ENCODE data around the gene NSMCE3. TPM values are rescaled to one million over a fixed set of nuclear protein-coding genes. Genes with fewer than 3 reads are reported as not detected.

The NSMCE3 gene
- total RNA-seq, 4 donors from 2014 or later = 10.6 to 16.4 (median 13.9) TPM

- Histone ChIP-seq H3K36me3 (no peaks in the 10 kb centered on the region), H3K4me3 (no peak overlapping the region), H3K27me3 (no peaks in the 10 kb centered on the region), H3K27ac (no peak overlapping the region), H3K4me1 (peaks cover 0 to 28% (median 3%) of the 10 kb centered on the region in 3 donors), H3K9me3 (no peaks in the 10 kb centered on the region)
- 89 to 97% methylated on average over 5 of the region's 5 CpGs for WGBS, 2 donors (ENCODE audit: low coverage in 1 of 2)
- ATAC-seq = no peak
- TF ChIP-seq POLR2A (IDR thresholded peaks at IDR 0.05) = no peak
- no peak for TF ChIP-seq EP300 (IDR thresholded peaks at IDR 0.05)
- TF ChIP-seq POLR2AphosphoS5 (IDR thresholded peaks at IDR 0.05) = no peak
- no peak for TF ChIP-seq CTCF (IDR thresholded peaks at IDR 0.05)
Measured at GRCh38 chr15:29272219-29272618, 2.6 kb upstream of the NSMCE3 start.

GRCh38 chr15:29270976-29271375 is 1.4 kb upstream of the NSMCE3 start:
- Histone ChIP-seq H3K36me3 (no peaks in the 10 kb centered on the region), H3K4me1 (peaks cover 0 to 40% (median 5%) of the 10 kb centered on the region in 3 donors), H3K27ac (peak overlapping the region in 2 of 4 donors; percentile 91 to 94), H3K9me3 (no peaks in the 10 kb centered on the region), H3K27me3 (no peaks in the 10 kb centered on the region), H3K4me3 (no peak overlapping the region)
- TF ChIP-seq POLR2A (IDR thresholded peaks at IDR 0.05) = no peak
- no peak for TF ChIP-seq POLR2AphosphoS5 (IDR thresholded peaks at IDR 0.05)
- TF ChIP-seq EP300 (IDR thresholded peaks at IDR 0.05) = no peak
- no peak for TF ChIP-seq CTCF (IDR thresholded peaks at IDR 0.05)
- ATAC-seq = no peak

GRCh38 chr15:29270169-29270955 is 740 bp upstream of the NSMCE3 start:
- Histone ChIP-seq H3K4me3 (peak overlapping the region; percentile 89 to 93), H3K27ac (peak overlapping the region; percentile 91 to 98 (median 92)), H3K36me3 (no peaks in the 10 kb centered on the region), H3K9me3 (no peaks in the 10 kb centered on the region), H3K4me1 (peaks cover 0 to 40% (median 5%) of the 10 kb centered on the region in 3 donors), H3K27me3 (no peaks in the 10 kb centered on the region)
- ATAC-seq = no peak
- no peak for TF ChIP-seq CTCF (IDR thresholded peaks at IDR 0.05)
- no peak for TF ChIP-seq EP300 (IDR thresholded peaks at IDR 0.05)
- no peak for TF ChIP-seq POLR2AphosphoS5 (IDR thresholded peaks at IDR 0.05)
- TF ChIP-seq POLR2A (IDR thresholded peaks at IDR 0.05) = no peak
- WGBS, 2 donors (ENCODE audit: low coverage in 1 of 2) = 1 to 4% methylated on average over 8 of the region's 8 CpGs

GRCh38 chr15:29268706-29269484 is 727 bp downstream of the NSMCE3 start:
- Histone ChIP-seq H3K4me1 (peaks cover 0 to 40% (median 5%) of the 10 kb centered on the region in 3 donors), H3K36me3 (no peaks in the 10 kb centered on the region), H3K4me3 (peak overlapping the region; percentile 89 to 93), H3K27ac (peak overlapping the region; percentile 91 to 98 (median 92)), H3K9me3 (no peaks in the 10 kb centered on the region), H3K27me3 (no peaks in the 10 kb centered on the region)
- 4 to 9% methylated on average over 14 to 16 of the region's 35 CpGs for WGBS, 2 donors (ENCODE audit: low coverage in 1 of 2)
- ATAC-seq = peak; percentile 54
- TF ChIP-seq POLR2A (IDR thresholded peaks at IDR 0.05) (no peak), POLR2AphosphoS5 (IDR thresholded peaks at IDR 0.05) (no peak), EP300 (IDR thresholded peaks at IDR 0.05) (no peak), CTCF (IDR thresholded peaks at IDR 0.05) (no peak)
